Ishikawa (cell line): Measurements from ENCODE around the gene ESR2.

ENCODE experiments used
- CEBPB ChIP-seq: IDR thresholded peaks from 2 replicates; pipeline ENCODE4 v1.6.1; 2012
- CREB1 ChIP-seq: IDR thresholded peaks from 2 replicates; pipeline ENCODE4 v1.6.1; 2012; ENCODE audit warnings: low read depth
- EGR1 ChIP-seq: IDR thresholded peaks from 2 replicates; pipeline ENCODE4 v1.6.1; 2012
- EP300 ChIP-seq: IDR thresholded peaks from 2 replicates; pipeline ENCODE4 v1.6.1; 2012; ENCODE audit warnings: borderline replicate concordance
- FOXM1 ChIP-seq: IDR thresholded peaks from 2 replicates; pipeline ENCODE4 v1.6.1; 2012; ENCODE audit warnings: low read depth, borderline replicate concordance
- NFIC ChIP-seq: IDR thresholded peaks from 2 replicates; pipeline ENCODE4 v1.6.1; 2012
- RAD21 ChIP-seq: IDR thresholded peaks from 2 replicates; pipeline ENCODE4 v1.6.1; 2012; ENCODE audit warnings: low read depth
- REST ChIP-seq: IDR thresholded peaks from 2 replicates; pipeline ENCODE4 v1.6.1; 2012; ENCODE audit warnings: low read depth, mild to moderate bottlenecking
- TAF1 ChIP-seq: IDR thresholded peaks from 2 replicates; pipeline ENCODE4 v1.6.1; 2012; ENCODE audit warnings: low read depth, mild to moderate bottlenecking
- TCF12 ChIP-seq: IDR thresholded peaks from 2 replicates; pipeline ENCODE4 v1.6.1; 2012; ENCODE audit warnings: low read depth
- TEAD4 ChIP-seq: IDR thresholded peaks from 2 replicates; pipeline ENCODE4 v1.6.1; 2012
- USF1 ChIP-seq: IDR thresholded peaks from 2 replicates; pipeline ENCODE4 v1.6.1; 2012
- YY1 ChIP-seq: IDR thresholded peaks from 2 replicates; pipeline ENCODE4 v1.6.1; 2012; ENCODE audit warnings: low read depth
- ZBTB7A ChIP-seq: IDR thresholded peaks from 2 replicates; pipeline ENCODE4 v1.6.1; 2012; ENCODE audit warnings: low read depth
- TF ChIP-seq, protein P1 (sequence below): IDR thresholded peaks from 2 replicates; pipeline ENCODE4 v1.6.1; 2012

The ESR2 gene

GRCh38 chr14:64061115-64061514 lies 233.1 kb downstream of the ESR2 start:
- TF ChIP-seq CEBPB = no peak
- TF ChIP-seq TEAD4 = no peak
- no peak for TF ChIP-seq TCF12
- no peak for TF ChIP-seq ZBTB7A
- TF ChIP-seq EGR1 = no peak
- no peak for TF ChIP-seq NFIC
- TF ChIP-seq REST = no peak
- no peak for TF ChIP-seq YY1
- TF ChIP-seq USF1 = no peak
- no peak for TF ChIP-seq CREB1
- TF ChIP-seq EP300 = no peak

- TF ChIP-seq, protein P1, sequence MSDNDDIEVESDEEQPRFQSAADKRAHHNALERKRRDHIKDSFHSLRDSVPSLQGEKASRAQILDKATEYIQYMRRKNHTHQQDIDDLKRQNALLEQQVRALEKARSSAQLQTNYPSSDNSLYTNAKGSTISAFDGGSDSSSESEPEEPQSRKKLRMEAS = peak; percentile 51; the same call in 1 of the 2 replicates
- TF ChIP-seq RAD21 (peak; percentile 79), NFIC (no peak), TCF12 (no peak), TEAD4 (peak; percentile 44; the same call in 1 of the 2 replicates), ZBTB7A (no peak)
These were observed 233.5 kb downstream of the ESR2 start for GRCh38 chr14:64060648-64061096.

DNA sequence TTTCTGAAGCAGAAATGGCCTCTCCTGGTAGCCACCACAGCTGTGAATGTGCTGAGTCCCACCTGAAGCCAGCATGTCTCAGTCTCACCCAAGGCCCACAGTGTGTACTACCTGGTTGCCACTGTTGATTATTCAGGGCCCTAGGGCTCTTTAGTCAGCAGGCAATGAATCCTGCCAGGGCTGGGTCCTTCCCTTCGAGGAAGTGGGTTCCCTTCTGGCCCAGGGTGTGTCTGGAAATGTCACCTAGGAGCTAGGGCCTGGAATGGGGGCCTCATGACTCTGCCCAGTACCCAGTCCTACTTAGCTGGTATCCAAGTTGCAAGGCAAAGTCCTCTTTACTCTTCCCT lies 234.0 kb downstream of the ESR2 start:
- TF ChIP-seq, protein P1 = no peak
- TF ChIP-seq NFIC = no peak
- TF ChIP-seq YY1 = no peak
- TF ChIP-seq EP300 = no peak
- no peak for TF ChIP-seq FOXM1
- no peak for TF ChIP-seq TEAD4
- no peak for TF ChIP-seq EGR1
- TF ChIP-seq RAD21 = no peak
- TF ChIP-seq CREB1 = no peak
- TF ChIP-seq ZBTB7A = no peak
- no peak for TF ChIP-seq TAF1
- no peak for TF ChIP-seq CEBPB
- no peak for TF ChIP-seq TCF12
- no peak for TF ChIP-seq REST
- TF ChIP-seq USF1 = no peak

- no peak for TF ChIP-seq ZBTB7A
- TF ChIP-seq TAF1 = no peak
- TF ChIP-seq RAD21 = no peak
- no peak for TF ChIP-seq EP300
- TF ChIP-seq REST = no peak
- TF ChIP-seq EGR1 = no peak
- TF ChIP-seq TEAD4 = no peak
- TF ChIP-seq NFIC = no peak
- TF ChIP-seq, protein P1 = no peak
- TF ChIP-seq FOXM1 = no peak
- TF ChIP-seq YY1 = no peak
- TF ChIP-seq CEBPB = no peak
- TF ChIP-seq CREB1 = no peak
- no peak for TF ChIP-seq TCF12
- TF ChIP-seq USF1 = no peak
These were observed 234.5 kb downstream of the ESR2 start for GRCh38 chr14:64059454-64060198.
